Smooth muscle cell (in vitro differentiated cells): Measurements from ENCODE around the gene OR6B2. TPM values are rescaled to one million over a fixed set of nuclear protein-coding genes. Genes with fewer than 3 reads are reported as not detected.

Experiments
- DNase-seq: peaks from one replicate; lab custom pipeline; 2025; ENCODE audit not compliant: unreplicated experiment; lab: John Stamatoyannopoulos, UW
- H2AFZ ChIP-seq: fragments of 200-600 bp; sonication (generic); 2 replicates; pipeline ENCODE4 v1.6.0; 2016; ENCODE audit warnings: antibody characterized with exemption, low read depth, mild to moderate bottlenecking
- H3F3A ChIP-seq: fragments of 200-600 bp; sonication (generic); 2 replicates; pipeline ENCODE4 v1.6.0; 2017; ENCODE audit warnings: antibody characterized with exemption, low read depth
- H3K27ac ChIP-seq: fragments of 200-600 bp; sonication (generic); 2 replicates; pipeline ENCODE4 v1.5.1; 2016; ENCODE audit warnings: low read depth, mild to moderate bottlenecking
- H3K27me3 ChIP-seq: fragments of 200-600 bp; sonication (generic); 2 replicates; pipeline ENCODE4 v1.6.1; 2016; ENCODE audit warnings: low read depth, mild to moderate bottlenecking
- H3K36me3 ChIP-seq: fragments of 200-600 bp; sonication (generic); 2 replicates; pipeline ENCODE4 v1.5.1; 2016; ENCODE audit warnings: low read depth
- H3K4me1 ChIP-seq: fragments of 200-600 bp; sonication (generic); 2 replicates; pipeline ENCODE4 v1.5.1; 2016; ENCODE audit warnings: low read depth
- H3K4me2 ChIP-seq: fragments of 200-600 bp; sonication (generic); 2 replicates; pipeline ENCODE4 v1.6.0; 2016; ENCODE audit warnings: mild to moderate bottlenecking
- H3K4me3 ChIP-seq: fragments of 200-600 bp; sonication (generic); 2 replicates; pipeline ENCODE4 v1.5.1; 2016; ENCODE audit warnings: mild to moderate bottlenecking
- H3K79me2 ChIP-seq: fragments of 200-600 bp; sonication (generic); 2 replicates; pipeline ENCODE4 v1.6.0; 2016; ENCODE audit warnings: low read depth, mild to moderate bottlenecking
- H3K9ac ChIP-seq: fragments of 200-600 bp; sonication (generic); 2 replicates; pipeline ENCODE4 v1.6.0; 2016; ENCODE audit warnings: low read depth
- H3K9me3 ChIP-seq: fragments of 200-600 bp; sonication (generic); replicated peaks from 2 replicates; pipeline ENCODE4 v1.5.1; 2016; ENCODE audit warnings: low read depth
- H4K20me1 ChIP-seq: fragments of 200-600 bp; sonication (generic); 2 replicates; pipeline ENCODE4 v1.6.0; 2016; ENCODE audit warnings: low read depth
- CTCF ChIP-seq: fragments of 200-600 bp; sonication (generic); IDR thresholded peaks from 2 replicates; pipeline ENCODE4 v1.5.1; 2017; ENCODE audit warnings: borderline replicate concordance, mild to moderate bottlenecking, antibody characterized with exemption; ENCODE audit not compliant: insufficient read depth, poor library complexity, severe bottlenecking
- WGBS: methylation state at CpG from one replicate; pipeline ENCODE4 v1.1.7; 2016; ENCODE audit warnings: low lambda C conversion rate; 5-methylcytosine and 5-hydroxymethylcytosine counted together
- polyA plus RNA-seq: library from polyadenylated mRNA; unstranded; fragments of >200 nt; fragmentation: Nextera tagmentation; extraction: Ambion mirVana; gene quantifications from 2 replicates; pipeline ENCODE4 v1.2.1, GENCODE V29; 2016
- total RNA-seq: library from RNA; depleted of rRNA; stranded (reverse); fragments of >200 nt; gene quantifications from 2 replicates; pipeline ENCODE4 v1.2.3, GENCODE V29; 2014

Gene OR6B2
- total and polyA plus RNA-seq, 2 experiments from 2014 or later: not detected

GRCh38 chr2:239997686-239998409 is 32.4 kb downstream of the OR6B2 start:
- Histone ChIP-seq H3K27ac (no peak overlapping the region), H3F3A (no peaks in the 10 kb centered on the region), H3K4me2 (no peak overlapping the region), H3K9ac (no peak overlapping the region), H3K27me3 (no peaks in the 10 kb centered on the region), H3K36me3 (peaks cover 12% of the 10 kb centered on the region), H3K4me3 (no peak overlapping the region), H3K79me2 (no peaks in the 10 kb centered on the region), H3K4me1 (no peaks in the 10 kb centered on the region), H3K9me3 (no peaks in the 10 kb centered on the region), H4K20me1 (no peaks in the 10 kb centered on the region), H2AFZ (no peak overlapping the region)
- no peak for TF ChIP-seq CTCF
- no peak for DNase-seq
- 91% methylated on average over 9 of the region's 9 CpGs for WGBS

- H3K4me2 ChIP-seq: no peak overlapping the region
- WGBS: 95% methylated on average over 6 of the region's 6 CpGs
- no peaks in the 10 kb centered on the region for H3K79me2 ChIP-seq
- H3K36me3 ChIP-seq: peaks cover 6% of the 10 kb centered on the region
- no peak overlapping the region for H3K9ac ChIP-seq
- H3F3A ChIP-seq: no peaks in the 10 kb centered on the region
- H4K20me1 ChIP-seq: peaks cover 23% of the 10 kb centered on the region
- H2AFZ ChIP-seq: no peak overlapping the region
- DNase-seq: no peak
- H3K4me3 ChIP-seq: no peak overlapping the region
- no peaks in the 10 kb centered on the region for H3K27me3 ChIP-seq
- H3K27ac ChIP-seq: no peak overlapping the region
- H3K4me1 ChIP-seq: no peaks in the 10 kb centered on the region
- H3K9me3 ChIP-seq: no peaks in the 10 kb centered on the region
- TF ChIP-seq CTCF: no peak
Observed at GRCh38 chr2:239994086-239994485, 36.1 kb downstream of the OR6B2 start.

- DNase-seq: no peak
Observed at GRCh38 chr2:239993291-239993690, 36.9 kb downstream of the OR6B2 start.

More at GRCh38 chr2:239993291-239993690, 36.9 kb downstream of the OR6B2 start:
- peaks cover 23% of the 10 kb centered on the region for H4K20me1 ChIP-seq
- H3K4me2 ChIP-seq: no peak overlapping the region
- H3K79me2 ChIP-seq: no peaks in the 10 kb centered on the region
- WGBS: 97% methylated on average over 2 of the region's 2 CpGs
- no peak overlapping the region for H2AFZ ChIP-seq
- H3K9ac ChIP-seq: no peak overlapping the region
- H3F3A ChIP-seq: no peaks in the 10 kb centered on the region
- H3K4me3 ChIP-seq: no peak overlapping the region
- no peak for TF ChIP-seq CTCF
- peaks cover 13% of the 10 kb centered on the region for H3K36me3 ChIP-seq
- H3K4me1 ChIP-seq: no peaks in the 10 kb centered on the region
- no peaks in the 10 kb centered on the region for H3K9me3 ChIP-seq
- no peak overlapping the region for H3K27ac ChIP-seq
- H3K27me3 ChIP-seq: no peaks in the 10 kb centered on the region
